ENCODE measurements around the gene PDZD8. TPM values are rescaled to one million over a fixed set of nuclear protein-coding genes. Genes with fewer than 3 reads are reported as not detected.

Gene PDZD8
- total RNA-seq, 4 donors from 2014 or later, result 32.1 to 43.7 (median 38.0) TPM

GRCh38 chr10:117262291-117262902, 112.8 kb downstream of the PDZD8 start:
- TF ChIP-seq POLR2AphosphoS5 (IDR thresholded peaks at IDR 0.05) (no peak), POLR2A (IDR thresholded peaks at IDR 0.05; ENCODE audit: low read depth) (no peak), EP300 (IDR thresholded peaks at IDR 0.05) (no peak), CTCF (IDR thresholded peaks at IDR 0.05) (no peak)
- Histone ChIP-seq H3K4me1 (no peaks in the 10 kb centered on the region), H3K27ac (replicated peaks in 1 of 4) (no peak overlapping the region), H3K4me3 (no peak overlapping the region), H3K27me3 (peaks cover 0 to 63% (median 0%) of the 10 kb centered on the region in 4 donors), H3K36me3 (no peaks in the 10 kb centered on the region), H3K9me3 (no peaks in the 10 kb centered on the region)
- peak; percentile 34 for DNase-seq (ENCODE audit: extremely low spot score)
- WGBS, result 76% methylated on average over 10 of the region's 10 CpGs
- intact Hi-C loops (cut with DNase I), result no loop called here

- Histone ChIP-seq H3K27ac (replicated peaks in 1 of 4) (no peak overlapping the region), H3K27me3 (peaks cover 0 to 70% (median 0%) of the 10 kb centered on the region in 4 donors), H3K9me3 (no peaks in the 10 kb centered on the region), H3K4me3 (no peak overlapping the region), H3K4me1 (no peaks in the 10 kb centered on the region), H3K36me3 (no peaks in the 10 kb centered on the region)
- TF ChIP-seq EP300 (IDR thresholded peaks at IDR 0.05) (no peak), POLR2A (IDR thresholded peaks at IDR 0.05; ENCODE audit: low read depth) (no peak), POLR2AphosphoS5 (IDR thresholded peaks at IDR 0.05) (no peak), CTCF (IDR thresholded peaks at IDR 0.05) (no peak)
- DNase-seq (ENCODE audit: extremely low spot score), result no peak
- intact Hi-C loops (cut with DNase I), result no loop called here
- WGBS, result 85% methylated on average over 3 of the region's 3 CpGs
These were observed 113.7 kb downstream of the PDZD8 start for GRCh38 chr10:117261501-117261900.

- TF ChIP-seq EP300 (IDR thresholded peaks at IDR 0.05) (no peak), CTCF (IDR thresholded peaks at IDR 0.05) (no peak), POLR2A (IDR thresholded peaks at IDR 0.05; ENCODE audit: low read depth) (no peak), POLR2AphosphoS5 (IDR thresholded peaks at IDR 0.05) (no peak)
- H3K36me3 ChIP-seq, result no peaks in the 10 kb centered on the region
- 50% methylated on average over 4 of the region's 4 CpGs for WGBS
- H3K4me1 ChIP-seq, result no peaks in the 10 kb centered on the region
- DNase-seq (ENCODE audit: extremely low spot score), result no peak
- H3K27me3 ChIP-seq, result peaks cover 0 to 75% (median 0%) of the 10 kb centered on the region in 4 donors
- H3K27ac ChIP-seq (replicated peaks in 1 of 4), result no peak overlapping the region
- no peaks in the 10 kb centered on the region for H3K9me3 ChIP-seq
- H3K4me3 ChIP-seq, result no peak overlapping the region
- intact Hi-C loops (cut with DNase I), result no loop called here
These were observed 115.2 kb downstream of the PDZD8 start for GRCh38 chr10:117260084-117260483.

GRCh38 chr10:117259279-117259678, 116.0 kb downstream of the PDZD8 start:
- intact Hi-C loops (cut with DNase I), result no loop called here
- 56% methylated on average over 3 of the region's 3 CpGs for WGBS
- H3K36me3 ChIP-seq, result no peaks in the 10 kb centered on the region
- no peaks in the 10 kb centered on the region for H3K4me1 ChIP-seq
- H3K4me3 ChIP-seq, result no peak overlapping the region
- no peaks in the 10 kb centered on the region for H3K9me3 ChIP-seq
- no peak for DNase-seq (ENCODE audit: extremely low spot score)
- TF ChIP-seq POLR2AphosphoS5 (IDR thresholded peaks at IDR 0.05), result no peak
- no peak for TF ChIP-seq POLR2A (IDR thresholded peaks at IDR 0.05; ENCODE audit: low read depth)
- TF ChIP-seq EP300 (IDR thresholded peaks at IDR 0.05), result no peak
- no peak for TF ChIP-seq CTCF (IDR thresholded peaks at IDR 0.05)
- peaks cover 0 to 68% (median 0%) of the 10 kb centered on the region in 4 donors for H3K27me3 ChIP-seq
- no peak overlapping the region for H3K27ac ChIP-seq (replicated peaks in 1 of 4)

GRCh38 chr10:117257721-117258120, 117.5 kb downstream of the PDZD8 start:
- Histone ChIP-seq H3K4me3 (no peak overlapping the region), H3K27ac (replicated peaks in 1 of 4) (no peak overlapping the region), H3K9me3 (no peaks in the 10 kb centered on the region), H3K27me3 (peaks cover 0 to 55% (median 0%) of the 10 kb centered on the region in 4 donors), H3K36me3 (no peaks in the 10 kb centered on the region), H3K4me1 (no peaks in the 10 kb centered on the region)
- DNase-seq (ENCODE audit: extremely low spot score), result peak; percentile 78
- no peak for TF ChIP-seq EP300 (IDR thresholded peaks at IDR 0.05)
- no peak for TF ChIP-seq POLR2A (IDR thresholded peaks at IDR 0.05; ENCODE audit: low read depth)
- no peak for TF ChIP-seq CTCF (IDR thresholded peaks at IDR 0.05)
- TF ChIP-seq POLR2AphosphoS5 (IDR thresholded peaks at IDR 0.05), result no peak
- intact Hi-C loops (cut with DNase I), result no loop called here
- 89% methylated on average over 3 of the region's 3 CpGs for WGBS
